Heart left ventricle (tissue), 16 donors: Measurements from ENCODE around the gene APH1A. TPM values are rescaled to one million over a fixed set of nuclear protein-coding genes. Genes with fewer than 3 reads are reported as not detected.

Source experiments
- ATAC-seq, 4 donors: fragments of 200-7000 bp; cut with Tn5 transposase; one replicate each; pipeline ENCODE4 v1.9.1; 2020 to 2022; ENCODE audit warnings: moderate library complexity in 4 of 4, mild to moderate bottlenecking in 3 of 4, moderate number of reproducible peaks in 1 of 4
- DNase-seq, 5 donors: peaks; one replicate each; pipeline ENCODE4 v3.0.0-alpha.2; 2020
- H3K27ac ChIP-seq, 12 donors: fragments of 200-600 bp; sonication (generic) in 4 of 12; one replicate each; pipeline versions ENCODE4 v1.5.0 to v1.8.0; 2016 to 2022; ENCODE audit warnings: mild to moderate bottlenecking in 2 of 12
- H3K27me3 ChIP-seq, 9 donors: fragments of 200-600 bp; sonication (generic) in 2 of 9; one replicate each; pipeline versions ENCODE4 v1.5.1 to v1.8.0; 2016 to 2022; ENCODE audit warnings: mild to moderate bottlenecking in 3 of 9
- H3K36me3 ChIP-seq, 9 donors: fragments of 200-600 bp; sonication (generic) in 2 of 9; one replicate each; pipeline versions ENCODE4 v1.5.0 to v1.8.0; 2018 to 2022; ENCODE audit warnings: mild to moderate bottlenecking in 2 of 9
- H3K4me1 ChIP-seq, 12 donors: fragments of 200-600 bp; sonication (generic) in 4 of 12; one replicate each; pipeline versions ENCODE4 v1.5.0 to v1.8.0; 2016 to 2022; ENCODE audit warnings: mild to moderate bottlenecking in 3 of 12
- H3K4me3 ChIP-seq, 12 donors: fragments of 200-600 bp; sonication (generic) in 4 of 12; one replicate each; pipeline versions ENCODE4 v1.5.0 to v1.8.0; 2017 to 2022; ENCODE audit warnings: mild to moderate bottlenecking in 9 of 12, moderate library complexity in 4 of 12
- H3K9me3 ChIP-seq, 12 donors: fragments of 200-600 bp; sonication (generic) in 4 of 12; one replicate each; pipeline versions ENCODE4 v1.5.0 to v1.8.0; 2016 to 2022; ENCODE audit warnings: mild to moderate bottlenecking in 1 of 12
- CTCF ChIP-seq, 12 donors: fragments of 200-600 bp; sonication (generic) in 4 of 12; IDR thresholded peaks; one replicate each; pipeline versions ENCODE4 v1.5.0 to v1.8.0; 2018 to 2022; ENCODE audit warnings: antibody characterized with exemption in 12 of 12, mild to moderate bottlenecking in 5 of 12
- POLR2A ChIP-seq, 2 donors: fragments of 450-650 bp; IDR thresholded peaks; one replicate each; pipeline ENCODE4 v1.6.1; 2017; ENCODE audit warnings: antibody characterized with exemption in 2 of 2, mild to moderate bottlenecking in 2 of 2, moderate library complexity in 2 of 2
- WGBS, 4 donors: extraction: QIAGEN DNeasy Blood & Tissue Kit in 2 of 4; methylation state at CpG; one replicate each; pipeline versions ENCODE4 v1.1.5 to v1.1.7; 2013 to 2018; 5-methylcytosine and 5-hydroxymethylcytosine counted together
- intact Hi-C, 10 donors: fragments of 100-400 bp; cut with DNase I; formaldehyde crosslinking; loops; one replicate each; pipeline versions ENCODE4 v1.11.1 to v1.14.2; 2022
- polyA plus RNA-seq, 2 donors: library from polyadenylated mRNA; stranded (reverse); fragments of 200-250 nt; gene quantifications; one replicate each; pipeline ENCODE4 v1.2.3, GENCODE V29; 2013
- total RNA-seq, 9 donors: library from RNA; depleted of rRNA in 2 of 9; stranded (reverse); fragments of >200 nt in 2 of 9; fragmentation: NEBNext Ultra II Directional in 3 of 9; extraction: Animal tissue kit (Norgen Biotek cat#: 25700) in 3 of 9; gene quantifications; one replicate each; pipeline versions ENCODE4 v1.1.0 to v1.2.4, GENCODE V29; 2016 to 2023
- donor health status: ischemic (EF 13 %, LVEDD 7.1; RV severe dilation, severe dysfunction).
- donor health status: healthy with polysubstance abuse.
- donor health status: DM: no; HTN: yes; CAD: no.
- donor health status: DM: no; HTN: no; CAD: no.
- donor health status: ischemic (EF 25% LVEDD 6.9; RV normal size, moderate dysfunction).
- donor health status: ischemic (EF 25% LVEDD 5.7; RV mildly dilated, moderate dysfunction).
- donor health status: healthy.
- donor health status: DM: yes; HTN: yes; CAD: no.
- donor health status: ischemic (EF 35%, LVEDD 5.7; RV mildly dilated, moderate dysfunction).
- donor health status: nonischemic (EF 11% LVEDD 7.7; RV severe dilation, severe dysfunction).
- donor health status: DM: yes; HTN: yes; CAD: no.
- donor health status: PGD.
- donor health status: ischemic (EF 29% LVEDD 5.4; RV normal size, mild dysfunction).
- donor health status: nonischemic (EF 23%, LVEDD 6.1; RV moderate dilation, normal function).

APH1A gene
- total and polyA plus RNA-seq, 11 donors = 50.1 to 102 (median 59.8) TPM

GRCh38 chr1:150236614-150237100, 32.2 kb downstream of the APH1A start:
- TF ChIP-seq POLR2A (IDR thresholded peaks at IDR 0.05) (no peak), CTCF (IDR thresholded peaks at IDR 0.05) (no peak)
- Histone ChIP-seq H3K27ac (peak overlapping the region in 7 of 12 donors; percentile 7 to 100 (median 93)), H3K27me3 (no peaks in the 10 kb centered on the region), H3K9me3 (no peaks in the 10 kb centered on the region), H3K4me1 (peaks cover 0 to 18% (median 11%) of the 10 kb centered on the region in 12 donors), H3K4me3 (peak overlapping the region in 11 of 12 donors; percentile 39 to 99 (median 97)), H3K36me3 (peaks cover 0 to under 1% (median 0%) of the 10 kb centered on the region in 9 donors)
- 37 to 39% (median 38%) methylated on average over 10 of the region's 10 CpGs for WGBS, 4 donors
- ATAC-seq = no peak
- intact Hi-C loops = loop anchor here in 1 of 10 donors (5.0 kb wide), 1 partner anchor 91 kb away; no protein-coding TSS in a partner anchor
- no peak for DNase-seq

GRCh38 chr1:150235852-150236613, 32.8 kb downstream of the APH1A start, which contains the start of gene ANP32E:
TSS of gene ANP32E (minus strand) at chr1:150236112. CDS start at chr1:150235786, 326 bp downstream.
- DNase-seq (peak; percentile 94 to 97 (median 96)), ATAC-seq (peak; percentile 96 to 99 (median 98))
- Histone ChIP-seq H3K4me3 (peak within 1 kb of the TSS; percentile 78 to 99 (median 96)), H3K27ac (peak within 1 kb of the TSS; percentile 83 to 100 (median 98)), H3K36me3 (peaks cover 0 to 6% (median under 1%) of the 10 kb centered on the region in 9 donors), H3K27me3 (no peaks in the 10 kb centered on the region), H3K9me3 (no peaks in the 10 kb centered on the region), H3K4me1 (peaks cover 0 to 18% (median 11%) of the 10 kb centered on the region in 12 donors)
- intact Hi-C loops = loop anchor here in 1 of 10 donors (5.0 kb wide), 1 partner anchor 91 kb away; no protein-coding TSS in a partner anchor
- TF ChIP-seq POLR2A (IDR thresholded peaks at IDR 0.05) (peak in 1 of 2 donors; percentile 80), CTCF (IDR thresholded peaks at IDR 0.05) (peak in 4 of 12 donors; percentile 5 to 33 (median 12))
- 0 to 1% (median 1%) methylated on average over 33 of the region's 33 CpGs for WGBS, 4 donors

- peak in 3 of 5 donors; percentile 47 to 69 (median 48) for DNase-seq
- no peaks in the 10 kb centered on the region for H3K27me3 ChIP-seq
- ATAC-seq = peak in 3 of 4 donors; percentile 6 to 32 (median 21)
- WGBS, 4 donors = 1% methylated on average over 10 to 27 of the region's 27 CpGs
- no peaks in the 10 kb centered on the region for H3K9me3 ChIP-seq
- TF ChIP-seq CTCF (IDR thresholded peaks at IDR 0.05) (peak in 3 of 12 donors; percentile 5 to 16 (median 16)), POLR2A (IDR thresholded peaks at IDR 0.05) (no peak)
- intact Hi-C loops = loop anchor here in 1 of 10 donors (5.0 kb wide), 1 partner anchor 92 kb away; no protein-coding TSS in a partner anchor
- H3K4me1 ChIP-seq = peaks cover 0 to 18% (median 11%) of the 10 kb centered on the region in 12 donors
- H3K4me3 ChIP-seq = peak overlapping the region; percentile 78 to 99 (median 96)
- peak overlapping the region; percentile 83 to 100 (median 98) for H3K27ac ChIP-seq
- H3K36me3 ChIP-seq = peaks cover 0 to 13% (median 7%) of the 10 kb centered on the region in 9 donors
Observed at GRCh38 chr1:150235294-150235851, 33.4 kb downstream of the APH1A start.
